Mesenchymal stem cell (in vitro differentiated cells and primary cell): ENCODE results near the gene DCHS1.

Experiments
- DNase-seq: peaks from one replicate; pipeline ENCODE4 v3.0.0-alpha.2; 2013
- H2AFZ ChIP-seq: one replicate; pipeline ENCODE4 v1.6.1; 2013; ENCODE audit warnings: low read depth, mild to moderate bottlenecking, control low read depth, inconsistent platforms, low read length, moderate library complexity
- H2AK5ac ChIP-seq: 2 replicates; pipeline ENCODE4 v1.6.1; 2013; ENCODE audit warnings: low read length, moderate library complexity, mild to moderate bottlenecking, inconsistent platforms; ENCODE audit not compliant: severe bottlenecking
- H2BK120ac ChIP-seq: one replicate; pipeline ENCODE4 v1.6.1; 2013; ENCODE audit warnings: low read depth, mild to moderate bottlenecking, inconsistent platforms, low read length, moderate library complexity
- H2BK12ac ChIP-seq, 2 experiments: one replicate each; pipeline ENCODE4 v1.6.1; 2013; ENCODE audit warnings: inconsistent platforms in 2 of 2, low read length in 2 of 2, mild to moderate bottlenecking in 2 of 2, moderate library complexity in 2 of 2, control low read depth in 1 of 2
- H2BK15ac ChIP-seq: one replicate; pipeline ENCODE4 v1.6.1; 2013; ENCODE audit warnings: mild to moderate bottlenecking, low read depth, inconsistent platforms; ENCODE audit not compliant: poor library complexity, severe bottlenecking
- H2BK5ac ChIP-seq: 2 replicates; pipeline ENCODE4 v1.6.1; 2013; ENCODE audit warnings: low read depth, mild to moderate bottlenecking, low read length, control low read depth, inconsistent platforms; ENCODE audit not compliant: poor library complexity, severe bottlenecking
- H3K14ac ChIP-seq, 2 experiments: one replicate each; pipeline ENCODE4 v1.6.1; 2013; ENCODE audit warnings: inconsistent platforms in 2 of 2, low read length in 2 of 2, control low read depth in 1 of 2, mild to moderate bottlenecking in 1 of 2, moderate library complexity in 1 of 2
- H3K18ac ChIP-seq, 2 experiments: one replicate each; pipeline ENCODE4 v1.6.1; 2013; ENCODE audit warnings: inconsistent platforms in 2 of 2, low read length in 2 of 2, control low read depth in 1 of 2, low read depth in 1 of 2, mild to moderate bottlenecking in 1 of 2
- H3K23ac ChIP-seq, 2 experiments: one replicate each; pipeline ENCODE4 v1.6.1; 2013; ENCODE audit warnings: inconsistent platforms in 2 of 2, low read length in 2 of 2, mild to moderate bottlenecking in 2 of 2, moderate library complexity in 2 of 2, control low read depth in 1 of 2
- H3K27ac ChIP-seq: 2 replicates; pipeline ENCODE4 v1.5.1; 2013; ENCODE audit warnings: mild to moderate bottlenecking, moderate library complexity, low read length, control low read depth, inconsistent platforms; ENCODE audit not compliant: poor library complexity, severe bottlenecking
- H3K27me3 ChIP-seq, 2 experiments: 2 replicates each; pipeline versions ENCODE4 v1.6.1 to v1.7.0; 2013; ENCODE audit warnings: low read length in 2 of 2, mild to moderate bottlenecking in 2 of 2, moderate library complexity in 2 of 2, control low read depth in 1 of 2, inconsistent platforms in 1 of 2; ENCODE audit not compliant: control insufficient read depth in 1 of 2, insufficient read depth in 1 of 2
- H3K36me3 ChIP-seq, 2 experiments: 2 replicates each; pipeline versions ENCODE4 v1.6.1 to v1.7.0; 2013; ENCODE audit warnings: low read length in 2 of 2, control low read depth in 1 of 2, inconsistent platforms in 1 of 2, low read depth in 1 of 2, mild to moderate bottlenecking in 1 of 2; ENCODE audit not compliant: insufficient read depth in 2 of 2, control insufficient read depth in 1 of 2
- H3K4ac ChIP-seq, 2 experiments: one replicate each; pipeline ENCODE4 v1.6.1; 2013; ENCODE audit warnings: inconsistent platforms in 2 of 2, low read length in 2 of 2, mild to moderate bottlenecking in 2 of 2, moderate library complexity in 2 of 2, control low read depth in 1 of 2, low read depth in 1 of 2
- H3K4me1 ChIP-seq: 2 replicates; pipeline ENCODE4 v1.6.1; 2013; ENCODE audit warnings: low read depth, low read length, control low read depth; ENCODE audit not compliant: control insufficient read depth, insufficient read depth
- H3K4me2 ChIP-seq: 2 replicates; pipeline ENCODE4 v1.6.1; 2013; ENCODE audit warnings: low read length, mild to moderate bottlenecking, inconsistent platforms; ENCODE audit not compliant: poor library complexity, severe bottlenecking
- H3K4me3 ChIP-seq, 2 experiments: 2 replicates each; pipeline versions ENCODE4 v1.5.1 to v1.7.0; 2013; ENCODE audit warnings: low read length in 2 of 2, mild to moderate bottlenecking in 2 of 2, control low read depth in 1 of 2, low read depth in 1 of 2; ENCODE audit not compliant: insufficient read depth in 1 of 2
- H3K79me1 ChIP-seq: replicated peaks from 2 replicates; pipeline ENCODE4 v1.6.1; 2013; ENCODE audit warnings: mild to moderate bottlenecking, control low read depth, low read length, inconsistent platforms; ENCODE audit not compliant: poor library complexity, severe bottlenecking
- H3K9ac ChIP-seq: 2 replicates; pipeline ENCODE4 v1.7.0; 2013; ENCODE audit warnings: mild to moderate bottlenecking, low read length, moderate library complexity
- H3K9me3 ChIP-seq: 2 replicates; pipeline ENCODE4 v1.7.0; 2013; ENCODE audit warnings: mild to moderate bottlenecking, low read length; ENCODE audit not compliant: control insufficient read depth
- H4K8ac ChIP-seq: one replicate; pipeline ENCODE4 v1.6.1; 2013; ENCODE audit warnings: inconsistent platforms, mild to moderate bottlenecking, low read length, moderate library complexity
- H4K91ac ChIP-seq: one replicate; pipeline ENCODE4 v1.6.1; 2013; ENCODE audit warnings: mild to moderate bottlenecking, low read length, inconsistent platforms
- WGBS: methylation state at CpG from one replicate; pipeline ENCODE4 v1.1.7; 2013; ENCODE audit warnings: mixed read lengths; 5-methylcytosine and 5-hydroxymethylcytosine counted together

DCHS1 gene

GRCh38 chr11:6677018-6677417 lies 21.4 kb upstream of the DCHS1 start:
- Histone ChIP-seq H3K36me3 (peaks cover 11 to 29% of the 10 kb centered on the region in 2 experiments), H4K91ac (no peak overlapping the region), H3K4ac (no peak overlapping the region), H2BK12ac (no peak overlapping the region), H3K4me3 (no peak overlapping the region), H4K8ac (no peak overlapping the region), H3K27me3 (no peaks in the 10 kb centered on the region), H2BK15ac (no peak overlapping the region), H3K4me1 (peaks cover 5% of the 10 kb centered on the region), H3K14ac (no peak overlapping the region), H3K27ac (no peak overlapping the region), H3K9me3 (no peaks in the 10 kb centered on the region), H3K4me2 (no peak overlapping the region), H3K9ac (no peak overlapping the region), H2BK120ac (no peak overlapping the region), H2AK5ac (no peak overlapping the region), H2AFZ (no peak overlapping the region), H3K18ac (no peak overlapping the region), H3K79me1 (peaks cover 5% of the 10 kb centered on the region), H3K23ac (no peak overlapping the region), H2BK5ac (no peak overlapping the region)
- DNase-seq = no peak
- no CpG with 5 or more reads among the region's 3 CpGs for WGBS

GRCh38 chr11:6674862-6675261 lies 19.3 kb upstream of the DCHS1 start:
- no peak overlapping the region for H3K23ac ChIP-seq
- no peak overlapping the region for H4K8ac ChIP-seq
- no peak overlapping the region for H3K4me2 ChIP-seq
- H2AK5ac ChIP-seq = no peak overlapping the region
- H2BK12ac ChIP-seq = no peak overlapping the region
- H4K91ac ChIP-seq = no peak overlapping the region
- no peak overlapping the region for H2BK120ac ChIP-seq
- H3K14ac ChIP-seq = no peak overlapping the region
- no peak overlapping the region for H3K9ac ChIP-seq
- H3K4ac ChIP-seq = no peak overlapping the region
- no peak overlapping the region for H2BK5ac ChIP-seq
- H3K4me3 ChIP-seq = no peak overlapping the region
- 85% methylated on average over 4 of the region's 4 CpGs for WGBS
- H3K36me3 ChIP-seq = peaks cover 2 to 10% of the 10 kb centered on the region in 2 experiments
- no peak overlapping the region for H3K18ac ChIP-seq
- H3K79me1 ChIP-seq = no peaks in the 10 kb centered on the region
- H3K27ac ChIP-seq = no peak overlapping the region
- no peak overlapping the region for H2AFZ ChIP-seq
- H3K27me3 ChIP-seq = no peaks in the 10 kb centered on the region
- DNase-seq = no peak
- no peak overlapping the region for H2BK15ac ChIP-seq
- H3K9me3 ChIP-seq = no peaks in the 10 kb centered on the region
- H3K4me1 ChIP-seq = no peaks in the 10 kb centered on the region

GRCh38 chr11:6674219-6674597 lies 18.6 kb upstream of the DCHS1 start:
- Histone ChIP-seq H2AFZ (no peak overlapping the region), H3K4me1 (no peaks in the 10 kb centered on the region), H3K18ac (no peak overlapping the region), H3K9ac (no peak overlapping the region), H2BK5ac (no peak overlapping the region), H2BK12ac (no peak overlapping the region), H2AK5ac (no peak overlapping the region), H4K91ac (no peak overlapping the region), H3K9me3 (no peaks in the 10 kb centered on the region), H2BK15ac (no peak overlapping the region), H3K14ac (no peak overlapping the region), H3K4me3 (no peak overlapping the region), H3K4ac (no peak overlapping the region), H4K8ac (no peak overlapping the region), H3K4me2 (no peak overlapping the region), H3K27me3 (no peaks in the 10 kb centered on the region), H3K36me3 (peaks cover 0 to 4% of the 10 kb centered on the region in 2 experiments), H2BK120ac (no peak overlapping the region), H3K79me1 (no peaks in the 10 kb centered on the region), H3K23ac (no peak overlapping the region), H3K27ac (no peak overlapping the region)
- no peak for DNase-seq
- WGBS = 100% methylated on average over 1 of the region's 1 CpG

- H3K79me1 ChIP-seq = no peaks in the 10 kb centered on the region
- H3K4me2 ChIP-seq = no peak overlapping the region
- no peak overlapping the region for H4K91ac ChIP-seq
- no peak overlapping the region for H2AFZ ChIP-seq
- no peak overlapping the region for H3K4ac ChIP-seq
- no peak overlapping the region for H2BK120ac ChIP-seq
- H3K9me3 ChIP-seq = no peaks in the 10 kb centered on the region
- H3K27ac ChIP-seq = no peak overlapping the region
- H3K18ac ChIP-seq = no peak overlapping the region
- no peak overlapping the region for H3K14ac ChIP-seq
- no peak overlapping the region for H3K4me3 ChIP-seq
- H2AK5ac ChIP-seq = no peak overlapping the region
- no peak overlapping the region for H4K8ac ChIP-seq
- H2BK15ac ChIP-seq = no peak overlapping the region
- H2BK5ac ChIP-seq = no peak overlapping the region
- no peak for DNase-seq
- no peaks in the 10 kb centered on the region for H3K4me1 ChIP-seq
- no peak overlapping the region for H3K9ac ChIP-seq
- no peaks in the 10 kb centered on the region for H3K36me3 ChIP-seq
- H2BK12ac ChIP-seq = no peak overlapping the region
- no peaks in the 10 kb centered on the region for H3K27me3 ChIP-seq
- no peak overlapping the region for H3K23ac ChIP-seq
These were observed 18.1 kb upstream of the DCHS1 start for GRCh38 chr11:6673523-6674218.
